ENCODE data around the gene RCE1. TPM values are rescaled to one million over a fixed set of nuclear protein-coding genes. Genes with fewer than 3 reads are reported as not detected.
A peak's percentile ranks its signal among the peaks of the same experiment; 100 is the strongest.

RCE1 gene
- total and polyA plus RNA-seq, 7 donors = 3.1 to 13.2 (median 4.7) TPM

DNA sequence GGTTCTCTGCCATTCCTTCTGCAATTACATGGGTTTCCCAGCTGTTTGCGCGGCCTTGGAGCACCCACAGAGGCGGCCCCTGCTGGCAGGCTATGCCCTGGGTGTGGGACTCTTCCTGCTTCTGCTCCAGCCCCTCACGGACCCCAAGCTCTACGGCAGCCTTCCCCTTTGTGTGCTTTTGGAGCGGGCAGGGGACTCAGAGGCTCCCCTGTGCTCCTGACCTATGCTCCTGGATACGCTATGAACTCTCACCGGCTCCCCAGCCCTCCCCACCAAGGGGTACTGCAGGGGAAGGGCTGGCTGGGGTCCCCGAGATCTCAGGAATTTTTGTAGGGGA is 2.6 kb downstream of the RCE1 start:
- peak in 1 of 2 donors; percentile 30 for DNase-seq
- Histone ChIP-seq H3K4me1 (peaks cover 22% of the 10 kb centered on the region), H3K4me3 (no peak overlapping the region), H3K36me3 (ENCODE audit: insufficient read depth in 1 of 2, low read depth in 1 of 2) (peaks cover 4 to 56% of the 10 kb centered on the region in 2 donors), H3K27me3 (ENCODE audit: insufficient read depth in 3 of 3, low read length in 2 of 3) (no peaks in the 10 kb centered on the region), H3K27ac (no peak overlapping the region), H3K9me3 (no peaks in the 10 kb centered on the region)
- TF ChIP-seq, protein P1, sequence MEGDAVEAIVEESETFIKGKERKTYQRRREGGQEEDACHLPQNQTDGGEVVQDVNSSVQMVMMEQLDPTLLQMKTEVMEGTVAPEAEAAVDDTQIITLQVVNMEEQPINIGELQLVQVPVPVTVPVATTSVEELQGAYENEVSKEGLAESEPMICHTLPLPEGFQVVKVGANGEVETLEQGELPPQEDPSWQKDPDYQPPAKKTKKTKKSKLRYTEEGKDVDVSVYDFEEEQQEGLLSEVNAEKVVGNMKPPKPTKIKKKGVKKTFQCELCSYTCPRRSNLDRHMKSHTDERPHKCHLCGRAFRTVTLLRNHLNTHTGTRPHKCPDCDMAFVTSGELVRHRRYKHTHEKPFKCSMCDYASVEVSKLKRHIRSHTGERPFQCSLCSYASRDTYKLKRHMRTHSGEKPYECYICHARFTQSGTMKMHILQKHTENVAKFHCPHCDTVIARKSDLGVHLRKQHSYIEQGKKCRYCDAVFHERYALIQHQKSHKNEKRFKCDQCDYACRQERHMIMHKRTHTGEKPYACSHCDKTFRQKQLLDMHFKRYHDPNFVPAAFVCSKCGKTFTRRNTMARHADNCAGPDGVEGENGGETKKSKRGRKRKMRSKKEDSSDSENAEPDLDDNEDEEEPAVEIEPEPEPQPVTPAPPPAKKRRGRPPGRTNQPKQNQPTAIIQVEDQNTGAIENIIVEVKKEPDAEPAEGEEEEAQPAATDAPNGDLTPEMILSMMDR (IDR thresholded peaks at IDR 0.05) = no peak
- intact Hi-C loops (cut with DNase I) = no loop called here
- ATAC-seq = no peak
- WGBS, 3 donors = 82 to 84% (median 84%) methylated on average over 9 of the region's 9 CpGs

DNA sequence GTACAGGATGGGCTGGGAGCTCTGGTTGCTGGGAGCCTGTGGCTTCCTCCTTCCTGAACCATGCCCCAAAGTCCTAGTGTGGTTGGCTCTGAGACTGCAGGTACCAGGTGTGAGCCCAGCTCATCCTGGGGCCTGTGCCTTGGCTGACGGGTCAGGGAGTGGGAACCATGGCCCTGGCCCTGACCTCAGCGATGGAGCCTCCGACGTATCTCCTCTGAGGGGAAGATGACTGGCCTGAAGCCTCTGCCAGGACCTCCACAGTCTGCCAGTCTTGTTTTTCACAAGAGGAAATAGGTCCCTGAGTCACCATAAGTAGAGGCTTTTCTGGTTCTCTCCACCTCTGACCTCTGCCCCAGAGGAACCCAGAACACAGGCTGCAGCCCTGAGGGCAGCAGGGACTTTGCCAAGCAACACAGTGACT is 3.4 kb downstream of the RCE1 start:
- ATAC-seq = no peak
- TF ChIP-seq, protein P1 (IDR thresholded peaks at IDR 0.05) = no peak
- H3K4me1 ChIP-seq = peaks cover 18% of the 10 kb centered on the region
- H3K36me3 ChIP-seq (ENCODE audit: insufficient read depth in 1 of 2, low read depth in 1 of 2) = peaks cover 4 to 56% of the 10 kb centered on the region in 2 donors
- H3K27me3 ChIP-seq (ENCODE audit: insufficient read depth in 3 of 3, low read length in 2 of 3) = no peaks in the 10 kb centered on the region
- peak in 1 of 2 donors; percentile 43 for DNase-seq
- 81 to 86% (median 81%) methylated on average over 4 of the region's 4 CpGs for WGBS, 3 donors
- H3K4me3 ChIP-seq = no peak overlapping the region
- H3K27ac ChIP-seq = no peak overlapping the region
- no peaks in the 10 kb centered on the region for H3K9me3 ChIP-seq
- intact Hi-C loops (cut with DNase I) = no loop called here

DNA sequence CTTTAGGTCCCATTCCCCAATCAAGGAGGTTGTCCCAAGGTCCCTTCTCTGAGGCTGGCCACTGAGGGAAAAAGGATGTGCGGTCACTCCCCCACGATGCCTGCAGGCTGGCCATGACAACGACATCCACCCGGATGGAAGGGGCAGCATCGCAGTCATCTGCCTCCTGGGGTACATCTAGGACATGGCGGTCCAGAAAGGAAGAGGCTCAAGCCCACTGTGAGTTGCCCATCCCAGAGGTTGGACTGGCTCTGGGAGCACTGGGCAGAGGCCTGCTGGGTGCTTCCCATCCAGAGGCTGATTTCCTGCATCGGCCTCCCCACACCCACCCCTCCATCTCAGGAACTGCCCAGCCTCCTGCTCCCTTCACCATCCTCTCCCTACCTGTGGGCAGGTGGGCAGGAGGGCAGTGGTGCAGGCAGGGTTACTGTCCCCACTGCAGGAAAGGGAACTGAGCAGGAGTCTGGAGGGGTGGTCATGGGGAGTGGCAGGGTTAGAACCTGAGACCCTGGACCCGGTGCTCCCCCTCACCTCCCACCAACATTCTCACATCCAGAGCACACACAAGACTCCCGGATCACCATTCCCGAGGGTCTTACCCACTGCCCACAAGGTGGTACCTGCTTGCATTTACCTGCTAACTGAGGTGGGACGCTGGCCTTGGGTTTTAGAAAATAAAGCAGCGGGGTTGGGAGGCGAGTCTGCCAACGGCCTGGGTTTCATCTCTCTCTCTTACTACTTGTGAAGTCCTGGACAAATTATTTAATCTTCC is 4.4 kb downstream of the RCE1 start:
- ATAC-seq = no peak
- intact Hi-C loops (cut with DNase I) = no loop called here
- TF ChIP-seq, protein P1 (IDR thresholded peaks at IDR 0.05) = no peak
- no peak overlapping the region for H3K4me3 ChIP-seq
- H3K27me3 ChIP-seq (ENCODE audit: insufficient read depth in 3 of 3, low read length in 2 of 3) = no peaks in the 10 kb centered on the region
- DNase-seq = peak in 1 of 2 donors; percentile 32
- H3K36me3 ChIP-seq (ENCODE audit: insufficient read depth in 1 of 2, low read depth in 1 of 2) = peaks cover 4 to 56% of the 10 kb centered on the region in 2 donors
- H3K9me3 ChIP-seq = no peaks in the 10 kb centered on the region
- WGBS, 3 donors = 83 to 87% (median 86%) methylated on average over 13 to 14 of the region's 14 CpGs
- H3K4me1 ChIP-seq = peaks cover 9% of the 10 kb centered on the region
- no peak overlapping the region for H3K27ac ChIP-seq

DNA sequence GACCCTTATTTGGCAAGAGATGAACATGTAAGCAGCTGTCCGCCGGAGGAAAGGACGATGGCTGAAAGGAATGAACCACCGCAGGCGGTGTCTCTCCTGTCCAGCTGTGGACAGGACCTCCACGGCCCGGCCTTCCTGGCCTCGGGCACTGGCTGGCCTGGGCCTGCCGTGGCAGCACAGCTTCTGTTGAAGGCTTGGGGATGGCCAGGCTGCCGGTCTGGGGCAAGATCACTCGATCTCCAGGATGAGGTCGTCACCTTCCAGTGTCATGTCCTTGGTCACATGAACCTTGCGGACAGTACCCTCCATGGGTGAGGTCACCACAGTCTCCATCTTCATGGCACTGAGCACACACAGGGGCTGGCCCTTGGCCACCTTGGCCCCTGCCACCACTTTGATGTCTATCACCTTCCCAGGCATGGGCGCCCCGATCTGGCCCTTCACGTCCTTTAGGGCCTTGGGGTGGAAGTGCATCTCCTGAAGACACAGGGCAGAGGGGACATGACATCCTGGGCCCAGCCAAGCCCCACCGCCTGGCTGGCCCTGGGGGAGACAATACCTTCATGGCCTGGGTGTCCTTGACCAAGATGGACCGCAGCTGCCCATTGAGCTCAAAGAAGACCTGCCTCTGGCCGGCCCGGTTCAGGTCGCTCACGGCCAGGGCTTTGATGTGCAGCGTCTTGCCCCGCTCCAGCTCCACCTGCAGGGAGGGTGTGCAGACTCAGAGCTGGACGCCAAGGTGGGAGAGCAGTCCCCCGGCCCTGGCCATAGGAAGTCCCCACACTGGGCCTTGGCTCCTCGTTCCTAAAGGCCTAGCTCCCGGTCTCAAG is 5.6 kb downstream of the RCE1 start:
- peaks cover 4 to 56% of the 10 kb centered on the region in 2 donors for H3K36me3 ChIP-seq (ENCODE audit: insufficient read depth in 1 of 2, low read depth in 1 of 2)

More for the DNA sequence above, 5.6 kb downstream of the RCE1 start:
- intact Hi-C loops (cut with DNase I) = no loop called here
- ATAC-seq = no peak
- TF ChIP-seq, protein P1 (IDR thresholded peaks at IDR 0.05) = no peak
- no peaks in the 10 kb centered on the region for H3K9me3 ChIP-seq
- H3K4me3 ChIP-seq = no peak overlapping the region
- peaks cover 7% of the 10 kb centered on the region for H3K4me1 ChIP-seq
- DNase-seq = peak in 1 of 2 donors; percentile 48
- WGBS, 3 donors = 81 to 88% (median 83%) methylated on average over 27 to 28 of the region's 28 CpGs
- no peak overlapping the region for H3K27ac ChIP-seq
- H3K27me3 ChIP-seq (ENCODE audit: insufficient read depth in 3 of 3, low read length in 2 of 3) = no peaks in the 10 kb centered on the region

Data from psoas muscle (tissue), 8 donors.